ENCODE results near the gene SNX2. TPM values are rescaled to one million over a fixed set of nuclear protein-coding genes. Genes with fewer than 3 reads are reported as not detected.

SNX2 gene
- 10 to 100 TPM; 47.3 to 48.0 TPM for total RNA-seq

- no peaks in the 10 kb centered on the region for H3K9me3 Mint-ChIP-seq
- H3K36me3 Mint-ChIP-seq (ENCODE audit: low read depth) = peaks cover 2% of the 10 kb centered on the region
- H3K27me3 Mint-ChIP-seq (ENCODE audit: low read depth) = no peaks in the 10 kb centered on the region
- CTCF ChIA-PET = interaction anchor here (0.9 kb wide), 1 partner anchor 71 kb away, joined by 3 read pairs; no protein-coding TSS in a partner anchor
- peak within 1 kb of the TSS; percentile 89 for H3K4me3 Mint-ChIP-seq
- peak within 1 kb of the TSS; percentile 78 for H3K27ac Mint-ChIP-seq
- H3K4me1 Mint-ChIP-seq (ENCODE audit: low read depth) = peaks cover 24% of the 10 kb centered on the region
- intact Hi-C loops (cut with micrococcal nuclease) = loop anchor here (1.0 to 5.0 kb wide), 6 partner anchors 19 to 814 kb away; partner anchors contain the start of genes CEP120, CSNK1G3, SNX24 and SRFBP1
- peak; percentile 89 for DNase-seq
Measured at GRCh38 chr5:122774861-122775549, at the start of gene SNX2. Gene SNX2 (plus strand): TSS chr5:122775080. CDS start chr5:122775104, 24 bp downstream.

GRCh38 chr5:122727112-122727541 is 47.8 kb upstream of the SNX2 start:
- no peak overlapping the region for H3K27ac Mint-ChIP-seq
- H3K9me3 Mint-ChIP-seq = no peaks in the 10 kb centered on the region
- no peak for DNase-seq
- intact Hi-C loops (cut with micrococcal nuclease) = no loop called here
- CTCF ChIA-PET = no interaction called here
- no peak overlapping the region for H3K4me3 Mint-ChIP-seq
- no peaks in the 10 kb centered on the region for H3K36me3 Mint-ChIP-seq (ENCODE audit: low read depth)
- peaks cover 3% of the 10 kb centered on the region for H3K27me3 Mint-ChIP-seq (ENCODE audit: low read depth)
- H3K4me1 Mint-ChIP-seq (ENCODE audit: low read depth) = no peaks in the 10 kb centered on the region

- no peak overlapping the region for H3K4me3 Mint-ChIP-seq
- CTCF ChIA-PET = no interaction called here
- no peaks in the 10 kb centered on the region for H3K9me3 Mint-ChIP-seq
- H3K27ac Mint-ChIP-seq = no peak overlapping the region
- no peaks in the 10 kb centered on the region for H3K4me1 Mint-ChIP-seq (ENCODE audit: low read depth)
- H3K36me3 Mint-ChIP-seq (ENCODE audit: low read depth) = no peaks in the 10 kb centered on the region
- no peak for DNase-seq
- H3K27me3 Mint-ChIP-seq (ENCODE audit: low read depth) = peaks cover 4% of the 10 kb centered on the region
- intact Hi-C loops (cut with micrococcal nuclease) = no loop called here
Measured at GRCh38 chr5:122730037-122730436, 44.8 kb upstream of the SNX2 start.

- DNase-seq = no peak
- H3K36me3 Mint-ChIP-seq (ENCODE audit: low read depth) = no peaks in the 10 kb centered on the region
- no peak overlapping the region for H3K27ac Mint-ChIP-seq
- intact Hi-C loops (cut with micrococcal nuclease) = no loop called here
- no peaks in the 10 kb centered on the region for H3K9me3 Mint-ChIP-seq
- no peaks in the 10 kb centered on the region for H3K4me1 Mint-ChIP-seq (ENCODE audit: low read depth)
- CTCF ChIA-PET = no interaction called here
- H3K4me3 Mint-ChIP-seq = no peak overlapping the region
- peaks cover 6% of the 10 kb centered on the region for H3K27me3 Mint-ChIP-seq (ENCODE audit: low read depth)
Measured at GRCh38 chr5:122730456-122730855, 44.4 kb upstream of the SNX2 start.

- DNase-seq = no peak
- H3K4me1 Mint-ChIP-seq (ENCODE audit: low read depth) = no peaks in the 10 kb centered on the region
- intact Hi-C loops (cut with micrococcal nuclease) = no loop called here
Measured at GRCh38 chr5:122736086-122736845, 38.6 kb upstream of the SNX2 start.

GRCh38 chr5:122738088-122738487 is 36.8 kb upstream of the SNX2 start:
- Mint-ChIP-seq H3K9me3 (no peaks in the 10 kb centered on the region), H3K36me3 (ENCODE audit: low read depth) (no peaks in the 10 kb centered on the region), H3K27me3 (ENCODE audit: low read depth) (peaks cover 5% of the 10 kb centered on the region), H3K27ac (no peak overlapping the region), H3K4me1 (ENCODE audit: low read depth) (no peaks in the 10 kb centered on the region), H3K4me3 (no peak overlapping the region)
- DNase-seq = no peak
- CTCF ChIA-PET = no interaction called here
- intact Hi-C loops (cut with micrococcal nuclease) = no loop called here

More at GRCh38 chr5:122736086-122736845, 38.6 kb upstream of the SNX2 start:
- Mint-ChIP-seq H3K27me3 (ENCODE audit: low read depth) (peaks cover 5% of the 10 kb centered on the region), H3K4me3 (no peak overlapping the region), H3K27ac (no peak overlapping the region), H3K9me3 (no peaks in the 10 kb centered on the region), H3K36me3 (ENCODE audit: low read depth) (no peaks in the 10 kb centered on the region)
- CTCF ChIA-PET = interaction anchor here (0.6 kb wide), 3 partner anchors 33 to 540 kb away, joined by 3 to 5 read pairs (median 3); no protein-coding TSS in a partner anchor

- no peaks in the 10 kb centered on the region for H3K4me1 Mint-ChIP-seq (ENCODE audit: low read depth)
- H3K36me3 Mint-ChIP-seq (ENCODE audit: low read depth) = no peaks in the 10 kb centered on the region
- no peaks in the 10 kb centered on the region for H3K27me3 Mint-ChIP-seq (ENCODE audit: low read depth)
- no peak for DNase-seq
- H3K4me3 Mint-ChIP-seq = no peak overlapping the region
- intact Hi-C loops (cut with micrococcal nuclease) = no loop called here
- H3K27ac Mint-ChIP-seq = no peak overlapping the region
- no peaks in the 10 kb centered on the region for H3K9me3 Mint-ChIP-seq
- CTCF ChIA-PET = interaction anchor here (0.8 to 1.5 kb wide), 2 partner anchors 12 to 38 kb away, joined by 3 read pairs; no protein-coding TSS in a partner anchor
Measured at GRCh38 chr5:122741681-122742080, 33.2 kb upstream of the SNX2 start.

- CTCF ChIA-PET = no interaction called here
- no peaks in the 10 kb centered on the region for H3K4me1 Mint-ChIP-seq (ENCODE audit: low read depth)
- intact Hi-C loops (cut with micrococcal nuclease) = no loop called here
- H3K36me3 Mint-ChIP-seq (ENCODE audit: low read depth) = no peaks in the 10 kb centered on the region
- DNase-seq = no peak
- no peak overlapping the region for H3K4me3 Mint-ChIP-seq
- H3K27me3 Mint-ChIP-seq (ENCODE audit: low read depth) = no peaks in the 10 kb centered on the region
- H3K9me3 Mint-ChIP-seq = no peaks in the 10 kb centered on the region
- no peak overlapping the region for H3K27ac Mint-ChIP-seq
Measured at GRCh38 chr5:122743261-122743660, 31.6 kb upstream of the SNX2 start.

- no peak overlapping the region for H3K4me3 Mint-ChIP-seq
- H3K27ac Mint-ChIP-seq = no peak overlapping the region
- intact Hi-C loops (cut with micrococcal nuclease) = no loop called here
- H3K9me3 Mint-ChIP-seq = no peaks in the 10 kb centered on the region
- no peaks in the 10 kb centered on the region for H3K36me3 Mint-ChIP-seq (ENCODE audit: low read depth)
- no peak for DNase-seq
- CTCF ChIA-PET = no interaction called here
- no peaks in the 10 kb centered on the region for H3K27me3 Mint-ChIP-seq (ENCODE audit: low read depth)
- H3K4me1 Mint-ChIP-seq (ENCODE audit: low read depth) = no peaks in the 10 kb centered on the region
Measured at GRCh38 chr5:122745597-122745996, 29.3 kb upstream of the SNX2 start.

GRCh38 chr5:122749886-122750285 is 25.0 kb upstream of the SNX2 start:
- intact Hi-C loops (cut with micrococcal nuclease) = no loop called here
- H3K4me3 Mint-ChIP-seq = no peak overlapping the region

GRCh38 chr5:122751293-122751782 is 23.5 kb upstream of the SNX2 start:
- Mint-ChIP-seq H3K4me3 (no peak overlapping the region), H3K4me1 (ENCODE audit: low read depth) (peaks cover 6% of the 10 kb centered on the region), H3K36me3 (ENCODE audit: low read depth) (no peaks in the 10 kb centered on the region), H3K9me3 (no peaks in the 10 kb centered on the region), H3K27me3 (ENCODE audit: low read depth) (peaks cover 3% of the 10 kb centered on the region), H3K27ac (no peak overlapping the region)
- intact Hi-C loops (cut with micrococcal nuclease) = no loop called here
- DNase-seq = no peak
- CTCF ChIA-PET = interaction anchor here (0.6 kb wide), 2 partner anchors 159 to 785 kb away, joined by 3 to 5 read pairs; no protein-coding TSS in a partner anchor

More at GRCh38 chr5:122749886-122750285, 25.0 kb upstream of the SNX2 start:
- no peaks in the 10 kb centered on the region for H3K9me3 Mint-ChIP-seq
- H3K27ac Mint-ChIP-seq = no peak overlapping the region
- no peaks in the 10 kb centered on the region for H3K4me1 Mint-ChIP-seq (ENCODE audit: low read depth)
- H3K36me3 Mint-ChIP-seq (ENCODE audit: low read depth) = no peaks in the 10 kb centered on the region
- H3K27me3 Mint-ChIP-seq (ENCODE audit: low read depth) = peaks cover 3% of the 10 kb centered on the region
- CTCF ChIA-PET = no interaction called here
- no peak for DNase-seq

- no peak for DNase-seq
- intact Hi-C loops (cut with micrococcal nuclease) = no loop called here
- peaks cover 3% of the 10 kb centered on the region for H3K27me3 Mint-ChIP-seq (ENCODE audit: low read depth)
- no peak overlapping the region for H3K27ac Mint-ChIP-seq
- CTCF ChIA-PET = interaction anchor here (1.4 kb wide), 1 partner anchor 11 kb away, joined by 3 read pairs; no protein-coding TSS in a partner anchor
- no peaks in the 10 kb centered on the region for H3K9me3 Mint-ChIP-seq
- H3K36me3 Mint-ChIP-seq (ENCODE audit: low read depth) = no peaks in the 10 kb centered on the region
- H3K4me1 Mint-ChIP-seq (ENCODE audit: low read depth) = peaks cover 7% of the 10 kb centered on the region
- H3K4me3 Mint-ChIP-seq = no peak overlapping the region
Measured at GRCh38 chr5:122753500-122753899, 21.4 kb upstream of the SNX2 start.

Data from activated naive CD4-positive, alpha-beta T cell treated with anti-CD3 and anti-CD28 coated beads for 36 hours (primary cell).